H9 (cell line): Measurements from ENCODE around the gene TSTD2. TPM values are rescaled to one million over a fixed set of nuclear protein-coding genes. Genes with fewer than 3 reads are reported as not detected.

ENCODE experiments used
- DNase-seq: peaks from one replicate; pipeline ENCODE4 v3.0.0-alpha.2; 2017
- H2AFZ ChIP-seq: one replicate; pipeline ENCODE4 v1.6.1; 2013; ENCODE audit warnings: mild to moderate bottlenecking, low read length, control low read depth, moderate library complexity
- H2AK5ac ChIP-seq: 2 replicates; pipeline ENCODE4 v1.6.1; 2013; ENCODE audit warnings: low read length, control low read depth, mixed read lengths; ENCODE audit not compliant: insufficient read length
- H2BK120ac ChIP-seq: one replicate; pipeline ENCODE4 v1.6.1; 2013; ENCODE audit warnings: low read depth, mild to moderate bottlenecking, low read length, control low read depth, inconsistent platforms; ENCODE audit not compliant: poor library complexity, severe bottlenecking
- H2BK12ac ChIP-seq: 2 replicates; pipeline ENCODE4 v1.6.1; 2013; ENCODE audit warnings: low read length, control low read depth, mixed read lengths, low read depth; ENCODE audit not compliant: insufficient read length
- H2BK15ac ChIP-seq: 2 replicates; pipeline ENCODE4 v1.6.1; 2013; ENCODE audit warnings: low read depth, low read length, control low read depth
- H2BK20ac ChIP-seq: one replicate; pipeline ENCODE4 v1.6.1; 2013; ENCODE audit warnings: low read depth, mild to moderate bottlenecking, low read length, control low read depth, inconsistent platforms; ENCODE audit not compliant: poor library complexity, severe bottlenecking
- H2BK5ac ChIP-seq: 2 replicates; pipeline ENCODE4 v1.6.1; 2013; ENCODE audit warnings: low read length, control low read depth, mixed read lengths; ENCODE audit not compliant: insufficient read length
- H3K14ac ChIP-seq: 2 replicates; pipeline ENCODE4 v1.6.1; 2013; ENCODE audit warnings: low read length, control low read depth; ENCODE audit not compliant: insufficient read depth
- H3K18ac ChIP-seq: 2 replicates; pipeline ENCODE4 v1.6.1; 2013; ENCODE audit warnings: low read depth, mild to moderate bottlenecking, mixed read lengths, low read length, control low read depth; ENCODE audit not compliant: insufficient read length
- H3K23ac ChIP-seq: 2 replicates; pipeline ENCODE4 v1.6.1; 2013; ENCODE audit warnings: low read length, control low read depth, mixed read lengths, low read depth; ENCODE audit not compliant: insufficient read length
- H3K23me2 ChIP-seq: 2 replicates; pipeline ENCODE4 v1.6.1; 2013; ENCODE audit warnings: low read depth, mild to moderate bottlenecking, mixed read lengths, low read length, control low read depth; ENCODE audit not compliant: insufficient read length, poor library complexity, severe bottlenecking
- H3K27ac ChIP-seq: 2 replicates; pipeline ENCODE4 v1.5.1; 2013; ENCODE audit warnings: low read length, control low read depth, mixed read lengths, low read depth; ENCODE audit not compliant: insufficient read length
- H3K27me3 ChIP-seq: 2 replicates; pipeline ENCODE4 v1.6.1; 2013; ENCODE audit warnings: low read length, control low read depth, inconsistent platforms; ENCODE audit not compliant: insufficient read depth
- H3K4ac ChIP-seq: 2 replicates; pipeline ENCODE4 v1.6.1; 2013; ENCODE audit warnings: low read depth, mild to moderate bottlenecking, control low read depth, inconsistent platforms, low read length, moderate library complexity
- H3K4me1 ChIP-seq: 2 replicates; pipeline ENCODE4 v1.6.1; 2013; ENCODE audit warnings: low read length, control low read depth, inconsistent platforms; ENCODE audit not compliant: insufficient read depth
- H3K4me2 ChIP-seq: 2 replicates; pipeline ENCODE4 v1.6.1; 2013; ENCODE audit warnings: low read length, control low read depth, mixed read lengths; ENCODE audit not compliant: insufficient read length, insufficient read depth
- H3K56ac ChIP-seq: 2 replicates; pipeline ENCODE4 v1.6.1; 2013; ENCODE audit warnings: low read depth, mild to moderate bottlenecking, mixed read lengths, low read length, control low read depth; ENCODE audit not compliant: insufficient read length
- H3K79me1 ChIP-seq: 2 replicates; pipeline ENCODE4 v1.6.1; 2013; ENCODE audit warnings: low read depth, mild to moderate bottlenecking, moderate library complexity, low read length, control low read depth, inconsistent platforms; ENCODE audit not compliant: insufficient read depth, poor library complexity, severe bottlenecking
- H3K79me2 ChIP-seq: 2 replicates; pipeline ENCODE4 v1.6.1; 2013; ENCODE audit warnings: low read length, control low read depth, inconsistent platforms; ENCODE audit not compliant: insufficient read depth
- H3K9ac ChIP-seq: 2 replicates; pipeline ENCODE4 v1.6.1; 2013; ENCODE audit warnings: low read length, control low read depth, mixed read lengths; ENCODE audit not compliant: insufficient read length; ENCODE audit errors: extremely low read depth
- H3K9me3 ChIP-seq: one replicate; pipeline ENCODE4 v1.6.1; 2013; ENCODE audit warnings: low read depth, low read length, inconsistent platforms; ENCODE audit not compliant: control insufficient read depth
- H3T11ph ChIP-seq: one replicate; pipeline ENCODE4 v1.6.1; 2013; ENCODE audit warnings: mild to moderate bottlenecking, low read length, control low read depth, inconsistent platforms
- H4K20me1 ChIP-seq: one replicate; pipeline ENCODE4 v1.6.1; 2013; ENCODE audit not compliant: control insufficient read depth, insufficient read length, insufficient read depth
- H4K5ac ChIP-seq: 2 replicates; pipeline ENCODE4 v1.6.1; 2013; ENCODE audit warnings: low read depth, mild to moderate bottlenecking, mixed read lengths, low read length, control low read depth; ENCODE audit not compliant: insufficient read length
- H4K8ac ChIP-seq: replicated peaks from 2 replicates; pipeline ENCODE4 v1.6.1; 2013; ENCODE audit warnings: low read length, control low read depth, mixed read lengths, low read depth; ENCODE audit not compliant: insufficient read length
- H4K91ac ChIP-seq: 2 replicates; pipeline ENCODE4 v1.6.1; 2013; ENCODE audit warnings: low read depth, mild to moderate bottlenecking, moderate library complexity, mixed read lengths, low read length, control low read depth; ENCODE audit not compliant: insufficient read length
- H3K27ac Mint-ChIP-seq, 3 experiments: 2 replicates in 2 of 3; 3 replicates in 1 of 3; pipeline ENCODE4 v1.8.0; 2020 to 2021; ENCODE audit warnings: mixed read lengths in 3 of 3, mild to moderate bottlenecking in 1 of 3, moderate library complexity in 1 of 3
- H3K27me3 Mint-ChIP-seq: 2 replicates; pipeline ENCODE4 v1.8.0; 2021; ENCODE audit warnings: low read depth, mild to moderate bottlenecking, moderate library complexity, mixed read lengths
- H3K36me3 Mint-ChIP-seq, 3 experiments: 2 replicates in 2 of 3; 3 replicates in 1 of 3; pipeline ENCODE4 v1.8.0; 2020 to 2021; ENCODE audit warnings: low read depth in 3 of 3, mixed read lengths in 3 of 3; ENCODE audit not compliant: insufficient read depth in 1 of 3
- H3K4me1 Mint-ChIP-seq, 2 experiments: 2 replicates each; pipeline ENCODE4 v1.8.0; 2020; ENCODE audit warnings: mixed read lengths in 2 of 2
- H3K4me3 Mint-ChIP-seq, 2 experiments: 2 replicates in 1 of 2; 3 replicates in 1 of 2; pipeline ENCODE4 v1.8.0; 2020 to 2021; ENCODE audit warnings: mild to moderate bottlenecking in 2 of 2, mixed read lengths in 2 of 2, moderate library complexity in 1 of 2
- H3K9me3 Mint-ChIP-seq, 2 experiments: 2 replicates in 1 of 2; 3 replicates in 1 of 2; pipeline ENCODE4 v1.8.0; 2020; ENCODE audit warnings: mild to moderate bottlenecking in 2 of 2, mixed read lengths in 2 of 2, moderate library complexity in 1 of 2
- CTCF ChIP-seq: fragments of 200-600 bp; sonication (generic); conservative IDR thresholded peaks from 3 replicates; pipeline ENCODE4 v1.8.0; 2021; ENCODE audit warnings: antibody characterized with exemption, mild to moderate bottlenecking
- WGBS: extraction: QIAGEN DNeasy Blood & Tissue Kit; methylation state at CpG from one replicate; pipeline ENCODE4 v1.1.7; 2013; ENCODE audit warnings: missing lambda C conversion rate, low lambda C conversion rate, mixed read lengths; ENCODE audit not compliant: insufficient read length; ENCODE audit errors: extremely low coverage; 5-methylcytosine and 5-hydroxymethylcytosine counted together
- total RNA-seq: library from RNA; stranded (reverse); gene quantifications from 2 replicates; pipeline ENCODE4 v1.2.1, GENCODE V29; 2021

The TSTD2 gene
- total RNA-seq, 1 experiment from 2014 or later, result 23.5 TPM

- H3K4me1 Mint-ChIP-seq, result no peaks in the 10 kb centered on the region; a peak in 1 of 4 replicates
- no peak overlapping the region for H3K4me2 ChIP-seq
- H3K79me2 ChIP-seq, result no peaks in the 10 kb centered on the region
- no peak overlapping the region for H4K91ac ChIP-seq
- DNase-seq, result no peak
- no peaks in the 10 kb centered on the region; the same call in 1 of the 2 replicates for H3K27me3 ChIP-seq
- H3K36me3 Mint-ChIP-seq, result no peaks in the 10 kb centered on the region; a peak in 1 of 7 replicates
- no peak overlapping the region for H2BK120ac ChIP-seq
- no peaks in the 10 kb centered on the region for H3K4me1 ChIP-seq
- H4K20me1 ChIP-seq, result no peaks in the 10 kb centered on the region
- no CpG with 5 or more reads among the region's 6 CpGs for WGBS
- H3T11ph ChIP-seq, result no peak overlapping the region
- H3K27me3 Mint-ChIP-seq, result peaks cover 6% of the 10 kb centered on the region
- no peak overlapping the region for H3K9ac ChIP-seq
- no peak overlapping the region for H2BK20ac ChIP-seq
- H3K4ac ChIP-seq, result no peak overlapping the region
- H3K23ac ChIP-seq, result no peak overlapping the region
- no peaks in the 10 kb centered on the region; a peak in 1 of 5 replicates for H3K9me3 Mint-ChIP-seq
- H3K18ac ChIP-seq, result no peak overlapping the region
- H2AFZ ChIP-seq, result no peak overlapping the region
- no peak overlapping the region for H2BK12ac ChIP-seq
- no peak overlapping the region for H3K27ac ChIP-seq
- no peak overlapping the region for H2BK5ac ChIP-seq
- H2AK5ac ChIP-seq, result no peak overlapping the region
- H2BK15ac ChIP-seq, result no peak overlapping the region
- H3K27ac Mint-ChIP-seq, result no peak overlapping the region; a peak in 1 of 7 replicates
- H3K4me3 Mint-ChIP-seq, result no peak overlapping the region
- no peaks in the 10 kb centered on the region for H3K23me2 ChIP-seq
- no peak for TF ChIP-seq CTCF
- no peak overlapping the region for H3K14ac ChIP-seq
- no peak overlapping the region for H3K56ac ChIP-seq
- no peak overlapping the region for H4K5ac ChIP-seq
- H3K9me3 ChIP-seq, result no peaks in the 10 kb centered on the region
- no peak overlapping the region for H4K8ac ChIP-seq
- H3K79me1 ChIP-seq, result no peaks in the 10 kb centered on the region
Observed at GRCh38 chr9:97572892-97573365, 60.2 kb downstream of the TSTD2 start.
